Choroid plexus epithelial cell (primary cell): ENCODE results near the gene NOL7.

ENCODE experiments used
- DNase-seq: peaks from one replicate; pipeline ENCODE4 v3.0.0-alpha.2; 2010; ENCODE audit warnings: low read depth
- H3K4me3 ChIP-seq: 2 replicates; pipeline ENCODE4 v1.5.1; 2011; ENCODE audit warnings: low read depth, mild to moderate bottlenecking, control low read depth, low read length, moderate library complexity
- TF ChIP-seq, protein P1 (sequence below): conservative IDR thresholded peaks from 2 replicates; pipeline ENCODE4 v1.5.1; 2011; ENCODE audit warnings: low read depth, mild to moderate bottlenecking, control low read depth, inconsistent platforms, low read length, moderate library complexity

The NOL7 gene

DNA sequence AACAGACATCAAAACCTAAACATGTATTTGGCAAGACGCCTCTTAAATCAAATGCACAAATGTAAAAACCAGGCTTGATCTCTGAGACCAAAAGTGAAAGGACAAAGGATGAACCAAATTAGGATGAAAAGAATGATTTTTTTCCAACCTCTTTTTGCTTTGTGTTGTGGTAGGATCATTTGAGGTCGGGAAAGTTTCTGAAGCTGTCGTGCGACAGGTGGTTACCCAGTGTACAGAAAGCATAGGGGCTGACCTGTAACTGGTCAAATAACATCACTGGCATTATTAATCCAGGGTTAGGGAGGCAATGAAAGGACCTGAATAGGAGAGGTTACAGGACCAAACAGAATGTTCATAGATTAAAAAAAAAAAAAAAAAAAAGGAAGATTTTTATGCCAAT is 18.1 kb upstream of the NOL7 start:
- DNase-seq, result no peak
- TF ChIP-seq, protein P1, sequence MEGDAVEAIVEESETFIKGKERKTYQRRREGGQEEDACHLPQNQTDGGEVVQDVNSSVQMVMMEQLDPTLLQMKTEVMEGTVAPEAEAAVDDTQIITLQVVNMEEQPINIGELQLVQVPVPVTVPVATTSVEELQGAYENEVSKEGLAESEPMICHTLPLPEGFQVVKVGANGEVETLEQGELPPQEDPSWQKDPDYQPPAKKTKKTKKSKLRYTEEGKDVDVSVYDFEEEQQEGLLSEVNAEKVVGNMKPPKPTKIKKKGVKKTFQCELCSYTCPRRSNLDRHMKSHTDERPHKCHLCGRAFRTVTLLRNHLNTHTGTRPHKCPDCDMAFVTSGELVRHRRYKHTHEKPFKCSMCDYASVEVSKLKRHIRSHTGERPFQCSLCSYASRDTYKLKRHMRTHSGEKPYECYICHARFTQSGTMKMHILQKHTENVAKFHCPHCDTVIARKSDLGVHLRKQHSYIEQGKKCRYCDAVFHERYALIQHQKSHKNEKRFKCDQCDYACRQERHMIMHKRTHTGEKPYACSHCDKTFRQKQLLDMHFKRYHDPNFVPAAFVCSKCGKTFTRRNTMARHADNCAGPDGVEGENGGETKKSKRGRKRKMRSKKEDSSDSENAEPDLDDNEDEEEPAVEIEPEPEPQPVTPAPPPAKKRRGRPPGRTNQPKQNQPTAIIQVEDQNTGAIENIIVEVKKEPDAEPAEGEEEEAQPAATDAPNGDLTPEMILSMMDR, result no peak
- H3K4me3 ChIP-seq, result no peak overlapping the region

DNA sequence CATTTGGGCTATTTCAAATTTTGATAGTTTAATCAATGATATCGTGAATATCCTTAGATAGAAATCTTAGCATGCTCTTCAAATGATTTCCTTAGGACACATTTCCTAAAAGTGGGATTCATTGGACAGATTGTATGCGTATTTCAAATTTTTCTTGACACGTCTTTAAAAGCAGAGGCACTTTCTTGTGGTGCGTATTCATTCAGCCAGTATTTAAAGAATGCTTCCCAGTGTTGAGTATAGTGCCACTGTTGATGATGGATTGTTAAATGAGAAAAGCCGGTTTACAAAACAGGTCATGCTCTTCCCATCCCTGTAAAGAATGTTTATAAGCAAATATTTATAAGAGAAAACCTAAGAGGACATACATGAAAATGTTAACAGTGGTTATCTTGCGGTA is 15.1 kb upstream of the NOL7 start:
- TF ChIP-seq, protein P1, result no peak
- H3K4me3 ChIP-seq, result no peak overlapping the region
- DNase-seq, result no peak

DNA sequence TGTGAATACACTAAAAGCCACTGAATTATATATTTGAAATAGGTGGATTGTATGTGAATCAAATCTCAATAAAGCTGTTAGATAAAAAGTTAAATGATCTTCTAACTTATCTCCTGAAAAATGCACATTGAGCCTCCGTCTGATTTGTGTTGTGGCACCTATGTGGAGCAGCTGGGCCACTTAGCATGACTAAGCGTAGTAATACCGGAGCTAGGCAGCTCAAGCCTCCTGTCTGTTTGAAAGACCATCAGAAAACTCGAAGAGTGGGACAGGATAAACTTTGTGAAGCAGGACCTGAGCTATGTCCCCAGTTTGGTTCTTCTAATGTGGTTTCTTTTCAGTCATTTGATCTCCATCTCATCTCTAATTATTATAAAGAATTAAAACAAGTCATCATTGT is 11.0 kb upstream of the NOL7 start:
- H3K4me3 ChIP-seq, result no peak overlapping the region
- TF ChIP-seq, protein P1, result no peak
- DNase-seq, result no peak

DNA sequence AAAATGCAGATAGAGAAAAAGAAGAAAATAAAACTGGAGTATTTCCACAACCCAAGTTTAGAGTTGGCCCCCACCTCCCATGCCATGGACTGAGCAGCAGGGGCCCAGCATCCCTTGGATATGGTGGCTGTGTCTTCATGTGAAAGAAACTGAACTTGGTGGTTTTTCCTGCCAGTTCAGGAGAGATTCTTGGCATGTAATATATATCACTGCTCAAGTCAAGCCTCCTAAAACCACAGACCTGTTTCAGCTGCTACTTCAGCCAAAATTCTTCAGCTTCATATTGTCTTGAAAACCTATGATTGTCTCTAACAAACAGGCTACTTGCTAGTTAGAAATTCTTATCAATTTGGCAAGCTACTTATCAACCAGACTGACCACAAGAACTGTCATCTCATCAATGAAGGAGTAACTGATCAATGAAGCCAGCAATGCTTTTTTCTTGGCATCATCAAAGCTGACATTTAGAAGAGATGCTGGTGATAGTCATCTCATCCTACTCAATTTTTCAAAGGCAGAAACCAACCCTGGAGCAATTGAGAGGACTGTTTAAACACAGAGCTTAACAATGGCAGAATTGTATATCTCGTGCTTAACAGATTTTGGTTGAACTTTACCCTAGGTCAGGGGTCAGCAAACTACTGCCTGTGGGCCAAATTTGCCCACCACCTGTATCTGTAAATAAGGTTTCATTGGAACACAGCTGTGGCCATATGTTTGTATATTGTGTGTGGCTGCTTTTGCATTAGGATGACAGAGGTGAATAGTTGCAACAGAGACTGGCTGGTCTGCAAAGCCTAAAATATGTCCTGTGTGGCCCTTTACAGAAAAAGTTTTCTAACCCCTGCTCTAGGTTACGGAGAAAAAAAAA is 10.4 kb upstream of the NOL7 start:
- TF ChIP-seq, protein P1, result no peak
- no peak overlapping the region for H3K4me3 ChIP-seq
- no peak for DNase-seq

DNA sequence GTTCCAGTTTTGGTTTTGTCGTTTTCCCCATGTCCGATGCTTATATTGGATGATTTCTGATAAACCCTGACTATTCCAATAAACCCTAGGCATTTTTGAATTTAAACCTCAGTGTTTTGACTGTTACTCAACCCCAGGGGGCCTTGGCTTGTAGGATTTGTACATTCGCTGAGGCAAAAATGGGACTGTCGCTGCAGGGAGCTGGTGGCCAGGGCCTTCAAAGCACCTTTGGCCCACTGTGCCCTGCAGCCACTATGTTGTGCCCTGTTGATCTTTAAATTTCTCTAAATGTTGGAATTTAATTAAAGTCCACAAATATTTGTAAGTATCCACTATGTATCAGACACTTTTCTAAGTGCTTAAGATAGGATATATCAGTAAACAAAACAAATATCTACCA is 9.5 kb upstream of the NOL7 start:
- TF ChIP-seq, protein P1, result no peak
- no peak for DNase-seq
- H3K4me3 ChIP-seq, result no peak overlapping the region

DNA sequence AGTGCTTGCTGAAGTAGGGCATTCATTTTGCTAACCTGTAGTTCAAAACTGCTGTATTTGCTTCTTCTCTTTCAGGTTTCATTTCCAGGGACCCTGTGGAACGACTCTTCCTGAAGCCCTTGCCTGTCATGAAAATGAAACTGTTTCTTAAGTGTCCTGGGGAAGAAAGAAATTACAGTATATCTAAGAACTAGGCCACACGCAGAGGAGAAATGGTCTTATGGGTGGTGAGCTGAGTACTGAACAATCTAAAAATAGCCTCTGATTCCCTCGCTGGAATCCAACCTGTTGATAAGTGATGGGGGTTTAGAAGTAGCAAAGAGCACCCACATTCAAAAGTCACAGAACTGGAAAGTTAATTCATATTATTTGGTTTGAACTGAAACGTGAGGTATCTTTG is 3.4 kb upstream of the NOL7 start:
- no peak overlapping the region for H3K4me3 ChIP-seq
- TF ChIP-seq, protein P1, result no peak
- DNase-seq, result peak; percentile 31

DNA sequence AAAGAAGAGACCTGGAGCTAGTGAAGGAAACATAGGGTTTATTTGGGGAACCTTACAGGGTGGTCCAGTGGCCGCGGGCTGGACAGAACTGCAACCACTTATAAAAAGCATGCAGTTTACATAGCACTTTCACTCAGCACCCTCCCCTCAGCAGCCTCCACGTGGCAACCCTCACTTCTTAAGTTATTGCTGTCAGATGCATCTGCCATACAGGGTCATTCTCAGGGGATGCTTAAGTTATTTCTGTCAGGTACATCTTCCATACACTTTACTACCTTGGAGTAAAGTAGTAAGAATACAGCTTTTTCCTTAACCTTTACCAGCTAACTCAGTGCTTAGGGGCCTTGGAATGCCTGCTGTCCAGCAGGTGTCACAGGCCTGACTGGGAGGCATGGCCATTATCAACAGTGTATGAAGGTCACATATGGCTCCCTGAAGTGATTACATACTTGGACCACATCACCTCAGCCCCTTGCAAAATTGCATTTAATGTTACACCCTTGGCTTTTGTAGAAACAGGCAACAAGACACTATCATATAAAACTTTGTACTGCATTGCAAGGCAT is 2.0 kb upstream of the NOL7 start:
- no peak overlapping the region for H3K4me3 ChIP-seq
- no peak for DNase-seq
- TF ChIP-seq, protein P1, result no peak
